Esophagus mucosa (tissue), 1 donor: ENCODE data around the gene STARD4. TPM values are rescaled to one million over a fixed set of nuclear protein-coding genes. Genes with fewer than 3 reads are reported as not detected.

Experiments
- ATAC-seq: fragments of 200-7000 bp; cut with Tn5 transposase; one replicate; pipeline ENCODE4 v1.9.1; 2020
- total RNA-seq: library from RNA; stranded (reverse); gene quantifications from one replicate; pipeline ENCODE4 v1.2.4, GENCODE V29; 2023
- donor health status: DM: yes; HTN: yes; CAD: no.

The STARD4 gene
- total RNA-seq, 1 donor from 2014 or later = 18.4 TPM

GRCh38 chr5:111469293-111469896 lies 42.9 kb downstream of the STARD4 start:
- ATAC-seq = peak; percentile 70

DNA sequence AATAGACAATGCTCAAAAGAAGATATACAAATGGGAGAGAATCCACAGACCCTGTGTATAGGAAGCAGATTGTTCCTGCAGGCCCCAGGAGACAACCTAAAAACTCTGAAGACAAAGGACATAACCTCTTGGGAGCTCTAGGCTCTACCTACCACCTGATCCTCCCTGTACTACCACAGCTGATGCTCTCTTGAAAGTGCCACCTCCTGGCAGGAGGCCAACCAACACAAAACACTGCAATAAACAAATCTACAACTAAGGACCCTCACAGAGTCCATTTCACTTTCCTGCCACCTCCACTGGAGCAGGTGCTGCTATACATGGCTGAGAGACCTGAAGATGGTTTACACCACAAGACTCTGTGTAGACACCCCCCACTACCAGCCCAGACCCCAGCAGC lies 49.0 kb downstream of the STARD4 start:
- no peak for ATAC-seq

GRCh38 chr5:111461934-111462333 lies 50.4 kb downstream of the STARD4 start:
- no peak for ATAC-seq

DNA sequence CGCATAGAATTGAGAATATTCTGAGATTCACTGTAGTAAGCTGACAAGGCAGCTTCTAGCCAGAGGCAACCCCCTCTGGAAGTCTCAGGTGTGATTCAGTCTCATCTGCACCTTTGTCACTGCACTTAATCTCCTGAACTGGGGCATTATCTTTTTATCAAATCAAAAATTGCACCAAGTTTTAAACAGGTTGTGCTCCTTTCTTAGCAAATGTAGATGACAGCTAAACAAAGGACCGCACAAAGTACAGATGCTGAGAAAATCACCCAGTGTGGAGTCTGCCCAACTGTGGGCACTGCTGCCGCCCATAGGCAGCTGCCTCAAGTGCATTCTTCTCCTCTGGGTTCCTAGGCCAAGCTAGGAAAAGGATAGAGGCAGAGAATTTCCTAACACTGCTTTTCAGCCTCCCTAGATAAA lies 51.1 kb downstream of the STARD4 start:
- peak; percentile 35 for ATAC-seq

DNA sequence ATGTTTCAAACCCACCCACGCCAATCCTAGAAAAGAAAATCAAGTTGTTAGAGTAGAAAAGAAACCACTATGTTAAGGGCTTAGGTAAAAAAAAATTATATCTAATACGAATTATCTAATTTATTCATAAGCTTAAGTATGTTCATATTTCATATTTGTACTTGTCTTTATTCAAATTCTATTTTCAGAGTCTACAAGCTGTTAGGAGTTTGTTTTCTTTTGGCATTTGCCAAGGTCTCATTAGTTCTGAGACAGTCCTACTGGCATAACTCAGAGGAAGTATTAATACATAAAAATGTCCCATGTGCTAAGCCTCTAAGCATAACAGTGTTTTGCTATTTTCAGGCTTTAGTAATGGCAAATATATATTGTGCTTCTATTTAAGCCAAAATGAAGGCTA lies 57.6 kb downstream of the STARD4 start:
- ATAC-seq = no peak

DNA sequence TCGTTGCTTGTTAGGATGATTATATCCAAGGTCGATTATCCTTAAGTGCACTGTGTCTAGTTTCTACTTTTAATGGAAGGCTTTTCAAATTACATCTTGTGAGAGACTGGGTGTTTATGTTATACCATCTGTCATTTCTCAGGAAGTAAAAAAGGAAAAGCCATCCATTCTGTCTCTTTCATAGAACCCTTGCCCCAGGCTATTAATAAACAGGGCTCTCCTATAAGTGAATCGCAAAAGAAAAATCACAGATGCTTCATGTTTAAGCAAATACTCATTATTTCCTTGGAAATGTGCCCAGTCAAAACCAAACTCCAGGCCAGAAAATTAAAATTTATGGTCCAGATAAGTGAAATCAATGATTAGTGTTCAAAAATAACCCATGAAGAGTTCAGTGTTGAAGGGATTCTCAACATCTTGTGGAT lies 58.1 kb downstream of the STARD4 start:
- no peak for ATAC-seq

GRCh38 chr5:111453747-111454146 lies 58.6 kb downstream of the STARD4 start:
- ATAC-seq = no peak

- ATAC-seq = no peak
These were observed 59.0 kb downstream of the STARD4 start for GRCh38 chr5:111453295-111453694.

DNA sequence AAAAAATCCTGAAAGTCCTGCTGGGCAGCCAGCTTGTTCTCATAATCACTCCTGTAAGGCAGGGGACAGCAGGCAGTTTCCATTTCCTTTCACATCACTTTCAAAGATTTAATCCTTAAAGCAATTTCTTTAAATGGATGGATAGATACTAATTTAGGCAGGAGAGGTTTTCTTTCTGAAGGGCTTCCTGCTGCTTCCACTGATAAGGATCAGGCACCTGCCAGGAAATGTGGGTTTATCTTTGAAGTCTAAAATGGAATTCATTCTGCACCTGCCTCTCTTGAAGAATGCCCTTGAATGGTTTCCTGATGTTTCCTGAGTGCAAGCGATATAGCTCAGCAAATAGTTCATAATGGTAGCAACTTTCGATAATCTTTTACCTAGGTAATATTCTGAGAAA lies 64.5 kb downstream of the STARD4 start:
- ATAC-seq = no peak

DNA sequence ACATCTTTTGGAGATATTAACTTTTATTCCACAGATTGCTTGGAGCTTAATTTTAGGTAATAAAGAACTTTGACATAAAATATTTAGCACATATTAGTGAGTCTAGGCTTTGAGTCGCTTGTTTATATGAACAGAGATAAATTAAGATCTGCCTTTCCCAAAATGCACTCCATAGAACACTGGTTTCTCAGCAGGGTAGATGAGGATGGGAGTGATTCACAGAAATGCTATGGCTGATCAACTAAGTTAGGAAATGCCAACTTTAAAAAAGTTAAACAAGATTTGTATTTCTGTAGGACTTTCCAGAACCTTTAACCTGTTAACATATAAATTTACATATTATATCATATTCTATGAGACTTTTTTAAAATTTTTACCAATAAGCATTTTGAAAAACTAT lies 65.2 kb downstream of the STARD4 start:
- ATAC-seq = no peak

Other genes with a start within 250 kb of the STARD4 start
- gene NREP, start 244.7 kb upstream of the STARD4 start, total RNA-seq = 18.3 TPM